ENCODE data around the gene ANKH. TPM values are rescaled to one million over a fixed set of nuclear protein-coding genes. Genes with fewer than 3 reads are reported as not detected.

ANKH gene
- total and polyA plus RNA-seq, 8 donors, result 3.6 to 115 (median 14.3) TPM

- peak in 1 of 2 donors; percentile 34 for DNase-seq
- Histone ChIP-seq H3K4me3 (no peak overlapping the region), H3K9me3 (no peaks in the 10 kb centered on the region), H3K4me1 (peaks cover 0 to 3% (median under 1%) of the 10 kb centered on the region in 4 donors), H3K36me3 (no peaks in the 10 kb centered on the region), H3K27ac (no peak overlapping the region), H3K27me3 (no peaks in the 10 kb centered on the region)
- intact Hi-C loops (cut with DNase I; ENCODE audit: low total_unique reads), result no loop called here
- 80 to 90% (median 88%) methylated on average over 6 of the region's 6 CpGs for WGBS, 5 donors
- TF ChIP-seq POLR2A (IDR thresholded peaks at IDR 0.05), result no peak
- no peak for TF ChIP-seq POLR2AphosphoS5 (IDR thresholded peaks at IDR 0.05)
- TF ChIP-seq, protein P1, sequence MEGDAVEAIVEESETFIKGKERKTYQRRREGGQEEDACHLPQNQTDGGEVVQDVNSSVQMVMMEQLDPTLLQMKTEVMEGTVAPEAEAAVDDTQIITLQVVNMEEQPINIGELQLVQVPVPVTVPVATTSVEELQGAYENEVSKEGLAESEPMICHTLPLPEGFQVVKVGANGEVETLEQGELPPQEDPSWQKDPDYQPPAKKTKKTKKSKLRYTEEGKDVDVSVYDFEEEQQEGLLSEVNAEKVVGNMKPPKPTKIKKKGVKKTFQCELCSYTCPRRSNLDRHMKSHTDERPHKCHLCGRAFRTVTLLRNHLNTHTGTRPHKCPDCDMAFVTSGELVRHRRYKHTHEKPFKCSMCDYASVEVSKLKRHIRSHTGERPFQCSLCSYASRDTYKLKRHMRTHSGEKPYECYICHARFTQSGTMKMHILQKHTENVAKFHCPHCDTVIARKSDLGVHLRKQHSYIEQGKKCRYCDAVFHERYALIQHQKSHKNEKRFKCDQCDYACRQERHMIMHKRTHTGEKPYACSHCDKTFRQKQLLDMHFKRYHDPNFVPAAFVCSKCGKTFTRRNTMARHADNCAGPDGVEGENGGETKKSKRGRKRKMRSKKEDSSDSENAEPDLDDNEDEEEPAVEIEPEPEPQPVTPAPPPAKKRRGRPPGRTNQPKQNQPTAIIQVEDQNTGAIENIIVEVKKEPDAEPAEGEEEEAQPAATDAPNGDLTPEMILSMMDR (IDR thresholded peaks at IDR 0.05), result no peak
- no peak for TF ChIP-seq EP300 (IDR thresholded peaks at IDR 0.05)
Measured at GRCh38 chr5:14895301-14895700, 23.7 kb upstream of the ANKH start.

GRCh38 chr5:14894748-14895147 lies 23.2 kb upstream of the ANKH start:
- TF ChIP-seq POLR2A (IDR thresholded peaks at IDR 0.05), result no peak
- TF ChIP-seq, protein P1 (IDR thresholded peaks at IDR 0.05), result no peak
- 93 to 97% (median 94%) methylated on average over 3 of the region's 3 CpGs for WGBS, 5 donors
- no peak for DNase-seq

GRCh38 chr5:14893381-14893780 lies 21.8 kb upstream of the ANKH start:
- Histone ChIP-seq H3K4me1 (no peaks in the 10 kb centered on the region), H3K9me3 (no peaks in the 10 kb centered on the region), H3K36me3 (no peaks in the 10 kb centered on the region), H3K4me3 (no peak overlapping the region), H3K27me3 (no peaks in the 10 kb centered on the region), H3K27ac (no peak overlapping the region)
- DNase-seq, result no peak
- TF ChIP-seq POLR2A (IDR thresholded peaks at IDR 0.05) (no peak), POLR2AphosphoS5 (IDR thresholded peaks at IDR 0.05) (no peak), EP300 (IDR thresholded peaks at IDR 0.05) (no peak)
- TF ChIP-seq, protein P1 (IDR thresholded peaks at IDR 0.05), result no peak
- intact Hi-C loops (cut with DNase I; ENCODE audit: low total_unique reads), result no loop called here

More at GRCh38 chr5:14894748-14895147, 23.2 kb upstream of the ANKH start:
- H3K27me3 ChIP-seq, result no peaks in the 10 kb centered on the region
- no peaks in the 10 kb centered on the region for H3K36me3 ChIP-seq
- no peak overlapping the region for H3K4me3 ChIP-seq
- no peaks in the 10 kb centered on the region for H3K4me1 ChIP-seq
- intact Hi-C loops (cut with DNase I; ENCODE audit: low total_unique reads), result no loop called here
- no peaks in the 10 kb centered on the region for H3K9me3 ChIP-seq
- no peak overlapping the region for H3K27ac ChIP-seq

DNA sequence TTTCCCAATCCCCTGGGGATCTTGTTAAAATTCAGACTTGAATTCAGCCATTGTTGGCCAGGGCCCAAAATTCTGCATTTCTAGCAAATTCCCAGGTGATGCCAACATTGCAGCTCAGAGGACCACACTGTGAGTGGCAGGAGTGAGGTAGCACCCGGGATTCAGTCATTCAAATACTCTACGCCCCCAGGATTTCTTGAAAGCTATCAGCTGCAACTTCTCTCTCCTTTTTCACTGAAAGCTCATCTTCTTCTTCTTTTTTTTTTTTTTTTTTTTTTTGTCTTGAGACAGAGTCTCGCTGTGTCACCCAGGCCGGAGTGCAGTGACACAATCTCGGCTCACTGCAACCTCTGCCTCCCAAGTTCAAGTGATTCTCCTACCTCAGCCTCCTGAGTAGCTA lies 19.3 kb upstream of the ANKH start:
- Histone ChIP-seq H3K4me3 (no peak overlapping the region), H3K4me1 (no peaks in the 10 kb centered on the region), H3K27me3 (no peaks in the 10 kb centered on the region), H3K9me3 (no peaks in the 10 kb centered on the region), H3K27ac (no peak overlapping the region), H3K36me3 (no peaks in the 10 kb centered on the region)
- TF ChIP-seq POLR2A (IDR thresholded peaks at IDR 0.05), result no peak
- no peak for TF ChIP-seq EP300 (IDR thresholded peaks at IDR 0.05)
- TF ChIP-seq, protein P1 (IDR thresholded peaks at IDR 0.05), result no peak
- TF ChIP-seq POLR2AphosphoS5 (IDR thresholded peaks at IDR 0.05), result no peak
- no peak for DNase-seq
- 92 to 96% (median 94%) methylated on average over 5 of the region's 5 CpGs for WGBS, 5 donors
- intact Hi-C loops (cut with DNase I; ENCODE audit: low total_unique reads), result no loop called here
